Ovary (tissue), 9 donors: Measurements from ENCODE around the gene TNIK. TPM values are rescaled to one million over a fixed set of nuclear protein-coding genes. Genes with fewer than 3 reads are reported as not detected.

ENCODE experiments used
- DNase-seq, 5 donors: peaks; one replicate each; pipeline ENCODE4 v3.0.0-alpha.2; 2019 to 2020
- H3K27ac ChIP-seq, 2 donors: fragments of 200-600 bp; one replicate each; pipeline versions ENCODE4 v1.5.1 to v1.8.0; 2019 to 2022
- H3K27me3 ChIP-seq: fragments of 200-600 bp; one replicate; pipeline ENCODE4 v1.8.0; 2022
- H3K36me3 ChIP-seq: fragments of 200-600 bp; sonication (generic); one replicate; pipeline ENCODE4 v1.5.1; 2019
- H3K4me1 ChIP-seq: one replicate; pipeline ENCODE4 v1.8.1; 2013; ENCODE audit warnings: mild to moderate bottlenecking, moderate library complexity; ENCODE audit not compliant: insufficient read depth
- H3K4me3 ChIP-seq: fragments of 200-600 bp; sonication (generic); one replicate; pipeline ENCODE4 v1.5.1; 2017
- H3K9me3 ChIP-seq, 2 donors: fragments of 200-600 bp in 1 of 2; sonication (generic) in 1 of 2; one replicate each; pipeline versions ENCODE4 v1.5.1 to v1.8.1; 2013 to 2019; ENCODE audit warnings: mild to moderate bottlenecking in 1 of 2, moderate library complexity in 1 of 2
- CTCF ChIP-seq, 3 donors: fragments of 450-650 bp in 2 of 3; fragments of 200-600 bp in 1 of 3; IDR thresholded peaks; one replicate each; pipeline versions ENCODE4 v1.5.1 to v1.8.0; 2016 to 2022; ENCODE audit warnings: antibody characterized with exemption in 3 of 3, mild to moderate bottlenecking in 1 of 3
- EP300 ChIP-seq: sonication (generic); formaldehyde crosslinking; IDR thresholded peaks from one replicate; pipeline ENCODE4 v1.6.1; 2017; ENCODE audit warnings: antibody characterized with exemption
- POLR2A ChIP-seq: fragments of 450-650 bp; IDR thresholded peaks from one replicate; pipeline ENCODE4 v1.6.1; 2017; ENCODE audit warnings: antibody characterized with exemption, mild to moderate bottlenecking, moderate library complexity
- WGBS, 3 donors: extraction: QIAGEN DNeasy Blood & Tissue Kit in 1 of 3; methylation state at CpG; one replicate each; pipeline versions ENCODE4 v1.1.5 to v1.1.7; 2013 to 2017; 5-methylcytosine and 5-hydroxymethylcytosine counted together
- intact Hi-C, 4 donors: fragments of 100-400 bp; cut with DNase I; formaldehyde crosslinking; loops; one replicate each; pipeline versions ENCODE4 v1.11.0 to v1.15.1; 2022 to 2023
- polyA plus RNA-seq, 2 donors: library from polyadenylated mRNA; stranded (reverse); fragments of 200-250 nt in 1 of 2; fragments of 350-450 nt in 1 of 2; fragmentation: Illumina TruSeq in 1 of 2; extraction: RNeasy Lipid Tissue Mini Kit (QIAGEN cat#74804) in 1 of 2; gene quantifications; one replicate each; pipeline ENCODE4 v1.2.3, GENCODE V29; 2013 to 2014
- total RNA-seq, 7 donors: library from RNA; depleted of rRNA in 2 of 7; stranded (reverse); fragments of >200 nt in 2 of 7; fragmentation: NEBNext Ultra II Directional in 3 of 7; extraction: Animal tissue kit (Norgen Biotek cat#: 25700) in 3 of 7; gene quantifications; one replicate each; pipeline versions ENCODE4 v1.1.0 to v1.2.4, GENCODE V29; 2016 to 2023
- donor health status: DM: no; HTN: no; CAD: no; lungs with moderate emphysema.
- donor health status: DM: no; HTN: no; CAD: no.
- donor health status: Bipolar disorder and iron deficiency.
- donor health status: DM: yes; HTN: yes; CAD: no.
- donor health status: DM: no; HTN: no; CAD: no.
- donor health status: DM: yes; HTN: yes; CAD: no.

The TNIK gene
- total and polyA plus RNA-seq, 9 donors: 1.1 to 9.5 (median 4.5) TPM

GRCh38 chr3:171200052-171200749 lies 260.0 kb downstream of the TNIK start:
- H3K36me3 ChIP-seq: no peaks in the 10 kb centered on the region
- no peak for DNase-seq
- intact Hi-C loops: no loop called here
- no peaks in the 10 kb centered on the region for H3K4me1 ChIP-seq
- H3K27me3 ChIP-seq: no peaks in the 10 kb centered on the region
- H3K9me3 ChIP-seq: no peaks in the 10 kb centered on the region
- no peak overlapping the region for H3K4me3 ChIP-seq
- H3K27ac ChIP-seq: no peak overlapping the region
- 63 to 93% (median 76%) methylated on average over 3 of the region's 3 CpGs for WGBS, 3 donors
- TF ChIP-seq EP300 (no peak), POLR2A (no peak), CTCF (IDR thresholded peaks at IDR 0.05) (no peak)

DNA sequence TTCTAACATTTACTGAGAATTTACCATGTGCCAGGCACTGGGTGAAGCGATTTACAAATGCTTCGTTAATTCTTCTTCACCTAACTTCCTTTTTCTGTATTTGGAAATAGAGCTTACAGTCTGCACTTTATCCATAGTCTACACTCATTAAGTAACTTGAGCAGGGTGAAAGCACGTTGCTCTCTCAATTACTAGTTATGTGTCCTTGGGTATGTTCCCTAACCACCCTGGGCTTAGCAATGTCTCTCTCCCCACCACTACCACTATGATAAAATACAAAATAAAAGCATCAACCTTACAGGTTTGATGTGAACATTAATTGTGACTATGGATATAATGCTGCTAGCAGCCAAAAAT lies 260.8 kb downstream of the TNIK start:
- Histone ChIP-seq H3K4me3 (no peak overlapping the region), H3K36me3 (no peaks in the 10 kb centered on the region), H3K27ac (no peak overlapping the region), H3K4me1 (no peaks in the 10 kb centered on the region), H3K27me3 (no peaks in the 10 kb centered on the region), H3K9me3 (no peaks in the 10 kb centered on the region)
- intact Hi-C loops: loop anchor here in 1 of 4 donors (10.0 kb wide), 1 partner anchor 265 kb away; the partner anchor contains the start of gene TNIK
- TF ChIP-seq POLR2A (no peak), EP300 (no peak), CTCF (IDR thresholded peaks at IDR 0.05) (no peak)
- no peak for DNase-seq
- WGBS, 3 donors: 79 to 81% (median 79%) methylated on average over 3 of the region's 3 CpGs

- no peaks in the 10 kb centered on the region for H3K27me3 ChIP-seq
- no peak overlapping the region for H3K4me3 ChIP-seq
- TF ChIP-seq POLR2A (no peak), CTCF (IDR thresholded peaks at IDR 0.05) (no peak), EP300 (no peak)
- intact Hi-C loops: loop anchor here in 1 of 4 donors (10.0 kb wide), 1 partner anchor 266 kb away; the partner anchor contains the start of gene TNIK
- no peaks in the 10 kb centered on the region for H3K4me1 ChIP-seq
- no peaks in the 10 kb centered on the region for H3K36me3 ChIP-seq
- no peak for DNase-seq
- H3K9me3 ChIP-seq: no peaks in the 10 kb centered on the region
- H3K27ac ChIP-seq: no peak overlapping the region
- 82 to 86% (median 85%) methylated on average over 3 of the region's 3 CpGs for WGBS, 3 donors
Measured at GRCh38 chr3:171198781-171199472, 261.3 kb downstream of the TNIK start.

DNA sequence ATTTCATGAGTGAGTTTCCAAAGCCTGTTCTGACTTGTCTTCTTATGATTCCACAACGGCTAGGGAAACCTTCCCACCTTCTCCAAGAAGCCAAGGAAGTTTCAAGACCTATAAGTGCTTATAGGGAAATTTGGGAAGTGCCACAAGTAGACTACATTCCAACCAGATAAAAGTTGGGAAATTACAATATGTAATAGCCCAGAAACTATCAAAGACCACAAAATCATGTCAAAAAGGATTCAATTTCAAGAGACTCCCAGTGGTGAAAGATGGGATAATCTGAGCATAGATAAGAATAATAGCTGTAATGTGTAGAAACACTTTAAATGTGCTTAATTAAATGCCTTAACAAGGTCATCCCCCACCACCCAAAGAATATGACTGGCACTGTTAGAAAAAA lies 264.5 kb downstream of the TNIK start:
- Histone ChIP-seq H3K27ac (no peak overlapping the region), H3K9me3 (no peaks in the 10 kb centered on the region), H3K36me3 (no peaks in the 10 kb centered on the region), H3K4me1 (no peaks in the 10 kb centered on the region), H3K4me3 (no peak overlapping the region), H3K27me3 (no peaks in the 10 kb centered on the region)
- no peak for TF ChIP-seq EP300
- no peak for TF ChIP-seq CTCF (IDR thresholded peaks at IDR 0.05)
- TF ChIP-seq POLR2A: no peak
- intact Hi-C loops: loop anchor here in 1 of 4 donors (10.0 kb wide), 1 partner anchor 269 kb away; the partner anchor contains the start of gene TNIK
- WGBS, 3 donors: 96 to 98% (median 97%) methylated on average over 1 of the region's 1 CpG
- DNase-seq: no peak
